ENCODE measurements around the gene ATP1A3. TPM values are rescaled to one million over a fixed set of nuclear protein-coding genes. Genes with fewer than 3 reads are reported as not detected.
"Not testable (repeated sequence)": the region's sequence is repeated elsewhere in the genome, so short reads cannot be mapped to it uniquely, and the experiment has no call there.

Gene ATP1A3
- total RNA-seq, 1 donor from 2014 or later: 1.4 TPM

GRCh38 chr19:41999878-42000208 lies 5.8 kb upstream of the ATP1A3 start:
- Mint-ChIP-seq H3K27me3 (ENCODE audit: insufficient read depth) (peaks cover 49% of the 10 kb centered on the region), H3K36me3 (ENCODE audit: low read depth) (peaks cover 3% of the 10 kb centered on the region), H3K4me3 (no peak overlapping the region), H3K4me1 (ENCODE audit: low read depth) (peaks cover 24% of the 10 kb centered on the region), H3K9me3 (no peaks in the 10 kb centered on the region), H3K27ac (no peak overlapping the region)
- intact Hi-C loops (cut with micrococcal nuclease): no loop called here
- no peak for DNase-seq (ENCODE audit: low spot score)

GRCh38 chr19:41999071-41999877 lies 5.2 kb upstream of the ATP1A3 start:
- Mint-ChIP-seq H3K4me1 (ENCODE audit: low read depth) (peaks cover 24% of the 10 kb centered on the region), H3K4me3 (peak overlapping the region; percentile 41), H3K27me3 (ENCODE audit: insufficient read depth) (peaks cover 51% of the 10 kb centered on the region), H3K36me3 (ENCODE audit: low read depth) (peaks cover 3% of the 10 kb centered on the region), H3K27ac (peak overlapping the region; percentile 32), H3K9me3 (no peaks in the 10 kb centered on the region)
- DNase-seq (ENCODE audit: low spot score): no peak
- intact Hi-C loops (cut with micrococcal nuclease): no loop called here

- Mint-ChIP-seq H3K36me3 (ENCODE audit: low read depth) (peaks cover 3% of the 10 kb centered on the region), H3K27ac (no peak overlapping the region), H3K9me3 (no peaks in the 10 kb centered on the region), H3K4me1 (ENCODE audit: low read depth) (peaks cover 26% of the 10 kb centered on the region), H3K27me3 (ENCODE audit: insufficient read depth) (peaks cover 53% of the 10 kb centered on the region), H3K4me3 (no peak overlapping the region)
- intact Hi-C loops (cut with micrococcal nuclease): no loop called here
- peak; percentile 13 for DNase-seq (ENCODE audit: low spot score)
Measured at GRCh38 chr19:41998246-41999020, 4.4 kb upstream of the ATP1A3 start.

- no peak for DNase-seq (ENCODE audit: low spot score)
- Mint-ChIP-seq H3K4me1 (ENCODE audit: low read depth) (peaks cover 28% of the 10 kb centered on the region), H3K36me3 (ENCODE audit: low read depth) (peaks cover 3% of the 10 kb centered on the region), H3K4me3 (peak overlapping the region; percentile 13), H3K9me3 (no peaks in the 10 kb centered on the region), H3K27me3 (ENCODE audit: insufficient read depth) (peaks cover 56% of the 10 kb centered on the region), H3K27ac (no peak overlapping the region)
- intact Hi-C loops (cut with micrococcal nuclease): loop anchor here (1.0 to 2.0 kb wide), 2 partner anchors 37 to 39 kb away; partner anchors contain the start of gene RABAC1
Measured at GRCh38 chr19:41997851-41998229, 3.8 kb upstream of the ATP1A3 start.

- no peaks in the 10 kb centered on the region for H3K9me3 Mint-ChIP-seq
- H3K36me3 Mint-ChIP-seq (ENCODE audit: low read depth): peaks cover 3% of the 10 kb centered on the region
- H3K4me1 Mint-ChIP-seq (ENCODE audit: low read depth): peaks cover 28% of the 10 kb centered on the region
- peaks cover 58% of the 10 kb centered on the region for H3K27me3 Mint-ChIP-seq (ENCODE audit: insufficient read depth)
- intact Hi-C loops (cut with micrococcal nuclease): loop anchor here (1.0 to 2.0 kb wide), 2 partner anchors 38 kb away; partner anchors contain the start of gene RABAC1
- H3K4me3 Mint-ChIP-seq: no peak overlapping the region
- DNase-seq (ENCODE audit: low spot score): peak; percentile 12
- no peak overlapping the region for H3K27ac Mint-ChIP-seq
Measured at GRCh38 chr19:41997121-41997850, 3.3 kb upstream of the ATP1A3 start.

- DNase-seq (ENCODE audit: low spot score): no peak
- Mint-ChIP-seq H3K27ac (no peak overlapping the region), H3K4me1 (ENCODE audit: low read depth) (peaks cover 28% of the 10 kb centered on the region), H3K4me3 (no peak overlapping the region), H3K36me3 (ENCODE audit: low read depth) (peaks cover 3% of the 10 kb centered on the region), H3K27me3 (ENCODE audit: insufficient read depth) (peaks cover 53% of the 10 kb centered on the region), H3K9me3 (no peaks in the 10 kb centered on the region)
- intact Hi-C loops (cut with micrococcal nuclease): loop anchor here (2.0 kb wide), 1 partner anchor 39 kb away; no protein-coding TSS in a partner anchor
Measured at GRCh38 chr19:41995959-41996797, 2.1 kb upstream of the ATP1A3 start.

- no peaks in the 10 kb centered on the region for H3K9me3 Mint-ChIP-seq
- peaks cover 28% of the 10 kb centered on the region for H3K4me1 Mint-ChIP-seq (ENCODE audit: low read depth)
- peaks cover 3% of the 10 kb centered on the region for H3K36me3 Mint-ChIP-seq (ENCODE audit: low read depth)
- peak overlapping the region; percentile 5 for H3K27ac Mint-ChIP-seq
- intact Hi-C loops (cut with micrococcal nuclease): no loop called here
- no peak for DNase-seq (ENCODE audit: low spot score)
- peaks cover 45% of the 10 kb centered on the region for H3K27me3 Mint-ChIP-seq (ENCODE audit: insufficient read depth)
- peak overlapping the region; percentile 35 for H3K4me3 Mint-ChIP-seq
Measured at GRCh38 chr19:41994994-41995958, 1.2 kb upstream of the ATP1A3 start.

- Mint-ChIP-seq H3K4me1 (ENCODE audit: low read depth) (peaks cover 28% of the 10 kb centered on the region), H3K4me3 (no peak overlapping the region), H3K27me3 (ENCODE audit: insufficient read depth) (peaks cover 38% of the 10 kb centered on the region), H3K9me3 (no peaks in the 10 kb centered on the region), H3K27ac (peak overlapping the region; percentile 5), H3K36me3 (ENCODE audit: low read depth) (peaks cover 3% of the 10 kb centered on the region)
- intact Hi-C loops (cut with micrococcal nuclease): no loop called here
- no peak for DNase-seq (ENCODE audit: low spot score)
Measured at GRCh38 chr19:41994521-41994971, 516 bp upstream of the ATP1A3 start.

- Mint-ChIP-seq H3K27me3 (ENCODE audit: insufficient read depth) (peaks cover 23% of the 10 kb centered on the region), H3K4me1 (ENCODE audit: low read depth) (peaks cover 18% of the 10 kb centered on the region)
- intact Hi-C loops (cut with micrococcal nuclease); H3K27ac Mint-ChIP-seq; H3K4me3 Mint-ChIP-seq; H3K36me3 Mint-ChIP-seq (ENCODE audit: low read depth); H3K9me3 Mint-ChIP-seq; DNase-seq (ENCODE audit: low spot score): not testable (repeated sequence)
Measured at GRCh38 chr19:41991925-41992569, 2.0 kb downstream of the ATP1A3 start.

- Mint-ChIP-seq H3K36me3 (ENCODE audit: low read depth) (no peaks in the 10 kb centered on the region), H3K4me1 (ENCODE audit: low read depth) (peaks cover 12% of the 10 kb centered on the region), H3K4me3 (no peak overlapping the region), H3K9me3 (no peaks in the 10 kb centered on the region), H3K27me3 (ENCODE audit: insufficient read depth) (peaks cover 16% of the 10 kb centered on the region), H3K27ac (no peak overlapping the region)
- intact Hi-C loops (cut with micrococcal nuclease): no loop called here
- no peak for DNase-seq (ENCODE audit: low spot score)
Measured at GRCh38 chr19:41991025-41991424, 3.0 kb downstream of the ATP1A3 start.

GRCh38 chr19:41990615-41991014 lies 3.4 kb downstream of the ATP1A3 start:
- intact Hi-C loops (cut with micrococcal nuclease): no loop called here
- H3K9me3 Mint-ChIP-seq: no peaks in the 10 kb centered on the region
- H3K36me3 Mint-ChIP-seq (ENCODE audit: low read depth): no peaks in the 10 kb centered on the region
- H3K4me1 Mint-ChIP-seq (ENCODE audit: low read depth): peaks cover 11% of the 10 kb centered on the region
- no peak for DNase-seq (ENCODE audit: low spot score)
- H3K27ac Mint-ChIP-seq: no peak overlapping the region
- H3K4me3 Mint-ChIP-seq: no peak overlapping the region
- H3K27me3 Mint-ChIP-seq (ENCODE audit: insufficient read depth): peaks cover 16% of the 10 kb centered on the region
